ENCODE results near the gene ZNF750. TPM values are rescaled to one million over a fixed set of nuclear protein-coding genes. Genes with fewer than 3 reads are reported as not detected.
"Not testable (repeated sequence)": the region's sequence is repeated elsewhere in the genome, so short reads cannot be mapped to it uniquely, and the experiment has no call there.

The ZNF750 gene
- polyA plus RNA-seq, 1 experiment: not detected

GRCh38 chr17:82787081-82787848 is 52.6 kb downstream of the ZNF750 start:
- no peak overlapping the region for H3K27ac ChIP-seq (ENCODE audit: low read depth, low read length)
- POLR2A ChIA-PET: no interaction called here
- CTCF ChIA-PET: interaction anchor here (0.5 kb wide), 1 partner anchor 130 kb away, joined by 3 read pairs; no protein-coding TSS in a partner anchor

GRCh38 chr17:82786427-82786826 is 53.4 kb downstream of the ZNF750 start:
- POLR2A ChIA-PET: no interaction called here
- Histone ChIP-seq H3K27me3 (ENCODE audit: control insufficient read depth, insufficient read depth, low read length) (no peaks in the 10 kb centered on the region), H3K27ac (ENCODE audit: low read depth, low read length) (no peak overlapping the region), H3K4me3 (ENCODE audit: low read depth, low read length) (no peak overlapping the region), H3K9me3 (ENCODE audit: control insufficient read depth, insufficient read depth, low read length) (no peaks in the 10 kb centered on the region; the same call in 1 of the 2 replicates)
- CTCF ChIA-PET: no interaction called here
- TF ChIP-seq CTCF (IDR thresholded peaks at IDR 0.05; ENCODE audit: low read depth, low read length): no peak
- no peak for DNase-seq (ENCODE audit: low read depth, low spot score)

More at GRCh38 chr17:82787081-82787848, 52.6 kb downstream of the ZNF750 start:
- H3K27me3 ChIP-seq (ENCODE audit: control insufficient read depth, insufficient read depth, low read length): no peaks in the 10 kb centered on the region
- TF ChIP-seq CTCF (IDR thresholded peaks at IDR 0.05; ENCODE audit: low read depth, low read length): no peak
- H3K4me3 ChIP-seq (ENCODE audit: low read depth, low read length): no peak overlapping the region
- DNase-seq (ENCODE audit: low read depth, low spot score): no peak
- H3K9me3 ChIP-seq (ENCODE audit: control insufficient read depth, insufficient read depth, low read length): no peaks in the 10 kb centered on the region; the same call in 1 of the 2 replicates

- H3K9me3 ChIP-seq (ENCODE audit: control insufficient read depth, insufficient read depth, low read length); DNase-seq (ENCODE audit: low read depth, low spot score); H3K27me3 ChIP-seq (ENCODE audit: control insufficient read depth, insufficient read depth, low read length); H3K4me3 ChIP-seq (ENCODE audit: low read depth, low read length); POLR2A ChIA-PET; H3K27ac ChIP-seq (ENCODE audit: low read depth, low read length): not testable (repeated sequence)
- CTCF ChIA-PET: interaction anchor here (0.5 kb wide), 1 partner anchor 427 kb away, joined by 5 read pairs; no protein-coding TSS in a partner anchor
Measured at GRCh38 chr17:82785581-82785980, 54.2 kb downstream of the ZNF750 start.

GRCh38 chr17:82783498-82783897 is 56.3 kb downstream of the ZNF750 start:
- POLR2A ChIA-PET: no interaction called here
- CTCF ChIA-PET: no interaction called here
- no peaks in the 10 kb centered on the region for H3K9me3 ChIP-seq (ENCODE audit: control insufficient read depth, insufficient read depth, low read length)
- no peak for DNase-seq (ENCODE audit: low read depth, low spot score)
- no peaks in the 10 kb centered on the region for H3K27me3 ChIP-seq (ENCODE audit: control insufficient read depth, insufficient read depth, low read length)
- no peak overlapping the region for H3K27ac ChIP-seq (ENCODE audit: low read depth, low read length)
- no peak overlapping the region for H3K4me3 ChIP-seq (ENCODE audit: low read depth, low read length)
- no peak for TF ChIP-seq CTCF (IDR thresholded peaks at IDR 0.05; ENCODE audit: low read depth, low read length)

- ChIA-PET CTCF (interaction anchor here (1.1 to 1.3 kb wide), 2 partner anchors 56 to 96 kb away, joined by 3 to 4 read pairs; no protein-coding TSS in a partner anchor), POLR2A (no interaction called here)
- H3K9me3 ChIP-seq (ENCODE audit: control insufficient read depth, insufficient read depth, low read length): no peaks in the 10 kb centered on the region
- no peak for TF ChIP-seq CTCF (IDR thresholded peaks at IDR 0.05; ENCODE audit: low read depth, low read length)
- H3K27me3 ChIP-seq (ENCODE audit: control insufficient read depth, insufficient read depth, low read length): no peaks in the 10 kb centered on the region
- no peak overlapping the region for H3K27ac ChIP-seq (ENCODE audit: low read depth, low read length)
- DNase-seq (ENCODE audit: low read depth, low spot score): no peak
- no peak overlapping the region for H3K4me3 ChIP-seq (ENCODE audit: low read depth, low read length)
Measured at GRCh38 chr17:82782657-82783207, 57.1 kb downstream of the ZNF750 start.

Measured in AG04450 (cell line).